Tibial artery (tissue), 4 donors: Measurements from ENCODE around the gene ITPK1.
A peak's percentile ranks its signal among the peaks of the same experiment; 100 is the strongest.

Experiments used
- DNase-seq, 2 donors: peaks; one replicate each; pipeline ENCODE4 v3.0.0-alpha.2; 2019
- H3K27ac ChIP-seq, 2 donors: fragments of 200-600 bp; sonication (generic) in 1 of 2; 1 replicate in 1 of 2; 2 replicates in 1 of 2; pipeline ENCODE4 v1.5.1; 2018 to 2019; ENCODE audit warnings: mild to moderate bottlenecking in 1 of 2
- H3K27me3 ChIP-seq, 2 donors: fragments of 200-600 bp; sonication (generic) in 1 of 2; one replicate each; pipeline versions ENCODE4 v1.5.1 to v1.6.0; 2016 to 2019
- H3K36me3 ChIP-seq, 3 donors: fragments of 200-600 bp; sonication (generic) in 2 of 3; one replicate each; pipeline ENCODE4 v1.5.1; 2016 to 2019; ENCODE audit warnings: mild to moderate bottlenecking in 2 of 3
- H3K4me1 ChIP-seq, 4 donors: fragments of 200-600 bp; sonication (generic) in 2 of 4; 1 replicate in 3 of 4; 2 replicates in 1 of 4; pipeline ENCODE4 v1.5.1; 2016 to 2019
- H3K4me3 ChIP-seq, 2 donors: fragments of 200-600 bp; sonication (generic) in 1 of 2; 1 replicate in 1 of 2; 2 replicates in 1 of 2; pipeline ENCODE4 v1.5.1; 2018 to 2019; ENCODE audit warnings: mild to moderate bottlenecking in 2 of 2
- H3K9me3 ChIP-seq, 3 donors: fragments of 200-600 bp; sonication (generic) in 1 of 3; one replicate each; pipeline ENCODE4 v1.5.1; 2016 to 2019
- CTCF ChIP-seq, 2 experiments: fragments of 200-600 bp in 1 of 2; fragments of 450-650 bp in 1 of 2; IDR thresholded peaks; one replicate each; pipeline ENCODE4 v1.5.1; 2017 to 2019; ENCODE audit warnings: antibody characterized with exemption in 2 of 2, mild to moderate bottlenecking in 1 of 2, moderate library complexity in 1 of 2
- intact Hi-C: fragments of 100-400 bp; cut with DNase I; formaldehyde crosslinking; loops from one replicate; pipeline ENCODE4 v1.15.0; 2023; ENCODE audit warnings: low total_unique reads

Gene ITPK1

DNA sequence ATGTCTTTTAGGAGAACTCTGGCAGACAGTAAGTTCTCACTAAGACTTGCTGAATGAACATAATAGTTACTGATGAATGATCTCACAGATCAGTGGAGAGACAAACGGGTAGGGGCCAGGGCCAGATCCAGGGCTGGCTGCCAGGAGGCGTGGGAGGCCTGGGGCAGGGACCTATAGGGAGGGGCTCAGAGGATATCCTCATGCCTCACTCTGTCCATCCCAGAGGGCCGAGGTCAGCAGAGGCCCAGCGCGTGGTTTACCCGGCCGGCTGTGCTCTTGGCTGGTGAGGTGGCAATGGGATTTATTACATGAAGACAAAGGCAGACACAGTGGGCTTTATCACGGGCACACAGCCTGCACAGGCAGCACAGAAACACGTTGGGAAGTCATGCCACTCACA is 107.3 kb downstream of the ITPK1 start:
- peak overlapping the region; percentile 3 to 8 for H3K27ac ChIP-seq
- H3K4me3 ChIP-seq: no peak overlapping the region
- H3K36me3 ChIP-seq: no peaks in the 10 kb centered on the region
- DNase-seq: no peak
- TF ChIP-seq CTCF (IDR thresholded peaks at IDR 0.05): no peak
- intact Hi-C loops: no loop called here
- H3K27me3 ChIP-seq: no peaks in the 10 kb centered on the region
- H3K4me1 ChIP-seq: peaks cover 27 to 84% (median 67%) of the 10 kb centered on the region in 4 donors
- no peaks in the 10 kb centered on the region for H3K9me3 ChIP-seq

DNA sequence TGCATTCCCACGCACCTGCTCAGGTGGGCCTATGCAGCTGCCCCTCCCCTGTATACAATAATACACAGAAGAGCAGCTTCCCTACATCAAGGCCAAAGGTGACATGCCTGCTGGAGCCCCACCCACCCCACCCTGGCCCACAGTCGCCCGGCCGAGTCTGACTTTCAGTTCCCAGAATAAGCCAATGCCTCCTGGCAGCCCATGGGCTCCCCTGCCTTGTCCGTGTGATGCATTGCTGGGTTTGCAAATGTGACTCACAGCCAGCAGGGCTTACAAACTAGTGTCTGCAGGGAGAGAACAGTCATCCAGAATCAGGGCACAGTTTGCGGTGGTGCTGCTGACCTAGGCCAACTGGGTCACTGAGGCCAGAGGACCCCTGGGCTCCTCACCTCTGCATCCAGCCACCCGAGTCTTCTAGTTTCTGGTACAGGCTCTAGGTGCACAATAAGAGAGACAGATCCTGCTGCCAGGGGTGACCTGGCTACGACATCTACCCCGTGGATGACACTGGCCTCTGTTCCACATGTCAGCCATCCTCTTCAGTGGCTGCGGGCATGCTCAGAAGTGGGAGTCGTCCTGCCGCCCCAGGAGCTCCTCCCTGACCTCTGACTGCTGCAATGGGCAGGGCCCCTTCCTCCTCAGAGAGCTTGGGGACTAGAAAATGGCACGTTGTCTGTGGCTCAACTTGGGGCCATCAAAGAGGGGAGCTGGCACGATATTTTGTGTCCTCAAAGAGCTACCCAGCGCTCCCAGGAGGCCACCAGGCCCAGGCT is 108.3 kb downstream of the ITPK1 start:
- peaks cover 20 to 75% (median 58%) of the 10 kb centered on the region in 4 donors for H3K4me1 ChIP-seq
- peak overlapping the region; percentile 62 to 66 for H3K27ac ChIP-seq
- H3K36me3 ChIP-seq: no peaks in the 10 kb centered on the region
- no peaks in the 10 kb centered on the region for H3K9me3 ChIP-seq
- intact Hi-C loops: no loop called here
- DNase-seq: peak; percentile 49 to 88
- no peaks in the 10 kb centered on the region for H3K27me3 ChIP-seq
- no peak overlapping the region for H3K4me3 ChIP-seq
- no peak for TF ChIP-seq CTCF (IDR thresholded peaks at IDR 0.05)

DNA sequence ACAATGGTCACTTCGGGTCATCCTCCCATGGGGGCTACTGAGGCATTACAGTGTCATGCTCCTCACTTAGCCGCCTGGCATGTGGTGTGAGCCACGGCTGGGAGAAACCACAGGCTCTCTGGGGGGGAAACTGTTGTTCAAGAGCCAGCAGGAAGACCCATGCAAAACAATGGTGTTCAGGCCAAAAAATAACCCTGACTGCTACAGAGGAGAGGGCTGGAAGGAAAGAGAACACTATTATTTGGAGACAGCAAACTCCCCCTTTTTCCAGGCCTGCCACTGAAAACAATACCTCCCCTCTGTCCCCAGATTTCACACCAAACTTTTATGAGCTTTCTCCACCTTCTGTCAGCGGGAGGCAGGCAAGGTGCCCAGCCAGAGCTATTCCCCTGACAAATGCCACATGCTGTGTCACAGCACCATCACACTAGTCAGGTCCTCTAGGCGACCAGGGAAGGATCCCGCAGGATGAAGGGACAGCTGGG is 109.1 kb downstream of the ITPK1 start:
- peaks cover 16 to 67% (median 52%) of the 10 kb centered on the region in 4 donors for H3K4me1 ChIP-seq
- no peak for TF ChIP-seq CTCF (IDR thresholded peaks at IDR 0.05)
- H3K27me3 ChIP-seq: no peaks in the 10 kb centered on the region
- no peaks in the 10 kb centered on the region for H3K36me3 ChIP-seq
- no peak for DNase-seq
- intact Hi-C loops: no loop called here
- no peak overlapping the region for H3K4me3 ChIP-seq
- no peaks in the 10 kb centered on the region for H3K9me3 ChIP-seq
- H3K27ac ChIP-seq: peak overlapping the region; percentile 62 to 66

GRCh38 chr14:93005838-93006237 is 109.9 kb downstream of the ITPK1 start:
- no peak for TF ChIP-seq CTCF (IDR thresholded peaks at IDR 0.05)
- peak in 1 of 2 donors; percentile 75 for DNase-seq
- H3K36me3 ChIP-seq: no peaks in the 10 kb centered on the region
- H3K4me1 ChIP-seq: peaks cover 16 to 60% (median 52%) of the 10 kb centered on the region in 4 donors
- H3K27ac ChIP-seq: peak overlapping the region; percentile 62 to 66
- intact Hi-C loops: no loop called here
- no peak overlapping the region for H3K4me3 ChIP-seq
- H3K9me3 ChIP-seq: no peaks in the 10 kb centered on the region
- no peaks in the 10 kb centered on the region for H3K27me3 ChIP-seq

- intact Hi-C loops: no loop called here
- peak in 1 of 2 donors; percentile 75 for DNase-seq
- peak overlapping the region; percentile 62 to 66 for H3K27ac ChIP-seq
- no peak for TF ChIP-seq CTCF (IDR thresholded peaks at IDR 0.05)
- H3K36me3 ChIP-seq: no peaks in the 10 kb centered on the region
- H3K4me1 ChIP-seq: peaks cover 16 to 56% (median 52%) of the 10 kb centered on the region in 4 donors
- no peak overlapping the region for H3K4me3 ChIP-seq
- H3K27me3 ChIP-seq: no peaks in the 10 kb centered on the region
- H3K9me3 ChIP-seq: no peaks in the 10 kb centered on the region
These were observed 110.5 kb downstream of the ITPK1 start for GRCh38 chr14:93005135-93005813.
